ENCODE measurements around the gene IMMP2L.

Gene IMMP2L

GRCh38 chr7:111105269-111105668 is 457.0 kb downstream of the IMMP2L start:
- peaks cover 5% of the 10 kb centered on the region for H3K4me1 ChIP-seq (ENCODE audit: insufficient read depth, poor library complexity, severe bottlenecking)
- no peaks in the 10 kb centered on the region for H3K36me3 ChIP-seq (ENCODE audit: low read depth)
- ATAC-seq (ENCODE audit: low read depth) (no peak), DNase-seq (ENCODE audit: low spot score) (no peak)
- H3K27ac ChIP-seq (ENCODE audit: poor library complexity, severe bottlenecking), result no peak overlapping the region
- H3K9me3 ChIP-seq (ENCODE audit: severe bottlenecking), result no peaks in the 10 kb centered on the region
- no peak overlapping the region for H3K4me3 ChIP-seq (ENCODE audit: severe bottlenecking)
- TF ChIP-seq, protein P1, sequence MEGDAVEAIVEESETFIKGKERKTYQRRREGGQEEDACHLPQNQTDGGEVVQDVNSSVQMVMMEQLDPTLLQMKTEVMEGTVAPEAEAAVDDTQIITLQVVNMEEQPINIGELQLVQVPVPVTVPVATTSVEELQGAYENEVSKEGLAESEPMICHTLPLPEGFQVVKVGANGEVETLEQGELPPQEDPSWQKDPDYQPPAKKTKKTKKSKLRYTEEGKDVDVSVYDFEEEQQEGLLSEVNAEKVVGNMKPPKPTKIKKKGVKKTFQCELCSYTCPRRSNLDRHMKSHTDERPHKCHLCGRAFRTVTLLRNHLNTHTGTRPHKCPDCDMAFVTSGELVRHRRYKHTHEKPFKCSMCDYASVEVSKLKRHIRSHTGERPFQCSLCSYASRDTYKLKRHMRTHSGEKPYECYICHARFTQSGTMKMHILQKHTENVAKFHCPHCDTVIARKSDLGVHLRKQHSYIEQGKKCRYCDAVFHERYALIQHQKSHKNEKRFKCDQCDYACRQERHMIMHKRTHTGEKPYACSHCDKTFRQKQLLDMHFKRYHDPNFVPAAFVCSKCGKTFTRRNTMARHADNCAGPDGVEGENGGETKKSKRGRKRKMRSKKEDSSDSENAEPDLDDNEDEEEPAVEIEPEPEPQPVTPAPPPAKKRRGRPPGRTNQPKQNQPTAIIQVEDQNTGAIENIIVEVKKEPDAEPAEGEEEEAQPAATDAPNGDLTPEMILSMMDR (IDR thresholded peaks at IDR 0.05; ENCODE audit: poor library complexity, severe bottlenecking), result no peak
- no peaks in the 10 kb centered on the region for H3K27me3 ChIP-seq (ENCODE audit: insufficient read depth, poor library complexity, severe bottlenecking)

DNA sequence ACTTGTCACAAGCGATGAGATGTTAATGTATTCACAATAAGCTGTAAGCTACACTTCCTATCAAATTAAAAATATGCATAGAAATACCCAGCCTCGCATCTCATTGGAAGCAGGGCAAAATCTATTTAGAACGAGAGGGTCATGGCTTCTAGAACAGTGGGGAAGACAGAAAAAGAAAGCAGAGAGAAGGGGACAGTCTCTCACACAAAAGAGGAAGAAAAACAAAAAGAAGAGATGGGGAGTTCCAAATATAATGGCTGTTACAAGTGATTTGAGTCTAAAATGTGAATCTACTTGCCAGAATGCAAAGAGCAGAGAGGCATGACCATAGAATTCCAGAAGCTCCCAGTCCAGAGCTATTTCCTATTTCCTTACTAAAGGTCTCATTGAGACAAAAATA is 457.6 kb downstream of the IMMP2L start:
- ATAC-seq (ENCODE audit: low read depth) (no peak), DNase-seq (ENCODE audit: low spot score) (no peak)
- Histone ChIP-seq H3K27me3 (ENCODE audit: insufficient read depth, poor library complexity, severe bottlenecking) (no peaks in the 10 kb centered on the region), H3K9me3 (ENCODE audit: severe bottlenecking) (no peaks in the 10 kb centered on the region), H3K27ac (ENCODE audit: poor library complexity, severe bottlenecking) (no peak overlapping the region), H3K4me3 (ENCODE audit: severe bottlenecking) (no peak overlapping the region), H3K4me1 (ENCODE audit: insufficient read depth, poor library complexity, severe bottlenecking) (peaks cover 5% of the 10 kb centered on the region), H3K36me3 (ENCODE audit: low read depth) (no peaks in the 10 kb centered on the region)
- TF ChIP-seq, protein P1 (IDR thresholded peaks at IDR 0.05; ENCODE audit: poor library complexity, severe bottlenecking), result no peak

DNA sequence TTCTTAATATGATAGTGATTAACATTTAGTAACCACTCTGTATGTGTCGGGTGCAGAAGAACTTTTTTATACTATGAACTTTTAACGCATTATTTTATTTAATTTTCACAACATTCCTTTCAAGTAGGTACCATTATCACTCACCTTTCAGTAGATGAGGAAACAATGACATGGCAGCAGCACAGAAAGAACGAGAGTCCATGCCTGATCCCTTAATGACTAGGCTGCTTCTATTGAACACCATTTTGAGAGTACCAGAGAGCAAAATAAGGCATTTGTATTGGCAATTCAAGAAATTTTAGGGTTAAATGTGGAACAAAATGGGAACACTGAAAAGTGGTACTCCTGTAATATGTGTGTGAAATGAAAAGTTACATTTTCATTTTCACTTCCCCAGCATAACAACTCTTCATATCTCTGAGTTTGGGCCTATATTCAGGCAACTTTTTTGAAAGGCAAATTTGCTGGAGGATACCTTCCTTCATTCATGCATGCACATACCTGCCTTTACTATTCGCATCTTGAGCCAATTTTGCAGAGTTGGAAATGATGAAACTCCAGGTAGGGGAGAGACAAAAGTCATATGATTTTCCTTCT is 458.5 kb downstream of the IMMP2L start:
- no peak for ATAC-seq (ENCODE audit: low read depth)
- Histone ChIP-seq H3K27me3 (ENCODE audit: insufficient read depth, poor library complexity, severe bottlenecking) (no peaks in the 10 kb centered on the region), H3K27ac (ENCODE audit: poor library complexity, severe bottlenecking) (no peak overlapping the region), H3K36me3 (ENCODE audit: low read depth) (no peaks in the 10 kb centered on the region), H3K9me3 (ENCODE audit: severe bottlenecking) (no peaks in the 10 kb centered on the region), H3K4me1 (ENCODE audit: insufficient read depth, poor library complexity, severe bottlenecking) (peaks cover 5% of the 10 kb centered on the region), H3K4me3 (ENCODE audit: severe bottlenecking) (no peak overlapping the region)
- DNase-seq (ENCODE audit: low spot score), result no peak
- TF ChIP-seq, protein P1 (IDR thresholded peaks at IDR 0.05; ENCODE audit: poor library complexity, severe bottlenecking), result no peak

- ATAC-seq (ENCODE audit: low read depth) (no peak), DNase-seq (ENCODE audit: low spot score) (no peak)
- H3K9me3 ChIP-seq (ENCODE audit: severe bottlenecking), result no peaks in the 10 kb centered on the region
- H3K4me1 ChIP-seq (ENCODE audit: insufficient read depth, poor library complexity, severe bottlenecking), result peaks cover 4% of the 10 kb centered on the region
- no peak overlapping the region for H3K27ac ChIP-seq (ENCODE audit: poor library complexity, severe bottlenecking)
- TF ChIP-seq, protein P1 (IDR thresholded peaks at IDR 0.05; ENCODE audit: poor library complexity, severe bottlenecking), result no peak
- H3K36me3 ChIP-seq (ENCODE audit: low read depth), result no peaks in the 10 kb centered on the region
- no peak overlapping the region for H3K4me3 ChIP-seq (ENCODE audit: severe bottlenecking)
- no peaks in the 10 kb centered on the region for H3K27me3 ChIP-seq (ENCODE audit: insufficient read depth, poor library complexity, severe bottlenecking)
These were observed 459.2 kb downstream of the IMMP2L start for GRCh38 chr7:111103136-111103535.

GRCh38 chr7:111101856-111102646 is 460.2 kb downstream of the IMMP2L start:
- no peaks in the 10 kb centered on the region for H3K9me3 ChIP-seq (ENCODE audit: severe bottlenecking)
- H3K27ac ChIP-seq (ENCODE audit: poor library complexity, severe bottlenecking), result no peak overlapping the region
- no peak overlapping the region for H3K4me3 ChIP-seq (ENCODE audit: severe bottlenecking)
- ATAC-seq (ENCODE audit: low read depth), result no peak
- no peaks in the 10 kb centered on the region for H3K27me3 ChIP-seq (ENCODE audit: insufficient read depth, poor library complexity, severe bottlenecking)
- TF ChIP-seq, protein P1 (IDR thresholded peaks at IDR 0.05; ENCODE audit: poor library complexity, severe bottlenecking), result no peak
- DNase-seq (ENCODE audit: low spot score), result no peak
- no peaks in the 10 kb centered on the region for H3K36me3 ChIP-seq (ENCODE audit: low read depth)
- no peaks in the 10 kb centered on the region for H3K4me1 ChIP-seq (ENCODE audit: insufficient read depth, poor library complexity, severe bottlenecking)

Data from RWPE2 (cell line).